Astrocyte (in vitro differentiated cells and primary cell): ENCODE results near the gene COQ9.
"Not testable (repeated sequence)": the region's sequence is repeated elsewhere in the genome, so short reads cannot be mapped to it uniquely, and the experiment has no call there.

Source experiments
- EZH2 ChIP-seq: IDR thresholded peaks from 2 replicates; pipeline ENCODE4 v1.6.1; 2012; ENCODE audit warnings: mild to moderate bottlenecking, low read length, inconsistent platforms; ENCODE audit not compliant: insufficient read depth
- TF ChIP-seq, protein P1 (sequence below): IDR thresholded peaks from 2 replicates; pipeline ENCODE4 v1.5.1; 2011; ENCODE audit warnings: low read depth, mild to moderate bottlenecking, inconsistent platforms, low read length, moderate library complexity; ENCODE audit not compliant: insufficient read depth

DNA sequence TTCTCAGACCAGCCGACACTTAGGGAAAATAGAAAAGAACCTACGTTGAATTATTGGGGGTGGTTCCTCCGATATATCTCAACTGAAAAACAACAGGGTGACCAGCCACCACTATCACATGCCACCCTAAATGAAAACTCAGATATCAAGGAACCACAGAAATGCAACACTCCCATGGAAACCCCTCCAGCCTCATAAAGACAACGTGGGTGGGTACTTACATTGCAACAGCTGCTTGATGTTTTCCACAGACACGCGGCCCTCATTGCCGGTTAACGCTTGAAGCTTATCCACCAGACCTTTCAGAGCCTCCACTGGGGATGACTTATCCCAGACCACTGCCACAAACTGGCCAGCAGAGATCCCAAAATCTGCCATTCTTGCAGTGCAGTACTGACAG is 6.7 kb upstream of the COQ9 start:
- TF ChIP-seq, protein P1, sequence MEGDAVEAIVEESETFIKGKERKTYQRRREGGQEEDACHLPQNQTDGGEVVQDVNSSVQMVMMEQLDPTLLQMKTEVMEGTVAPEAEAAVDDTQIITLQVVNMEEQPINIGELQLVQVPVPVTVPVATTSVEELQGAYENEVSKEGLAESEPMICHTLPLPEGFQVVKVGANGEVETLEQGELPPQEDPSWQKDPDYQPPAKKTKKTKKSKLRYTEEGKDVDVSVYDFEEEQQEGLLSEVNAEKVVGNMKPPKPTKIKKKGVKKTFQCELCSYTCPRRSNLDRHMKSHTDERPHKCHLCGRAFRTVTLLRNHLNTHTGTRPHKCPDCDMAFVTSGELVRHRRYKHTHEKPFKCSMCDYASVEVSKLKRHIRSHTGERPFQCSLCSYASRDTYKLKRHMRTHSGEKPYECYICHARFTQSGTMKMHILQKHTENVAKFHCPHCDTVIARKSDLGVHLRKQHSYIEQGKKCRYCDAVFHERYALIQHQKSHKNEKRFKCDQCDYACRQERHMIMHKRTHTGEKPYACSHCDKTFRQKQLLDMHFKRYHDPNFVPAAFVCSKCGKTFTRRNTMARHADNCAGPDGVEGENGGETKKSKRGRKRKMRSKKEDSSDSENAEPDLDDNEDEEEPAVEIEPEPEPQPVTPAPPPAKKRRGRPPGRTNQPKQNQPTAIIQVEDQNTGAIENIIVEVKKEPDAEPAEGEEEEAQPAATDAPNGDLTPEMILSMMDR: not testable (repeated sequence)
- not testable (repeated sequence) for TF ChIP-seq EZH2
